Gastroesophageal sphincter (tissue), 3 donors: ENCODE results near the gene SERPINA1.
"Not testable (repeated sequence)": the region's sequence is repeated elsewhere in the genome, so short reads cannot be mapped to it uniquely, and the experiment has no call there.

ENCODE experiments used
- CTCF ChIP-seq, 4 experiments: fragments of 200-600 bp in 2 of 4; fragments of 450-650 bp in 2 of 4; sonication (generic) in 1 of 4; IDR thresholded peaks; one replicate each; pipeline ENCODE4 v1.5.1; 2017 to 2019; ENCODE audit warnings: antibody characterized with exemption in 4 of 4, mild to moderate bottlenecking in 2 of 4, moderate library complexity in 2 of 4
- EP300 ChIP-seq: sonication (generic); formaldehyde crosslinking; IDR thresholded peaks from one replicate; pipeline ENCODE4 v1.6.1; 2017; ENCODE audit warnings: antibody characterized with exemption, mild to moderate bottlenecking

- not testable (repeated sequence) for TF ChIP-seq EP300; CTCF (IDR thresholded peaks at IDR 0.05)
These were observed 42.2 kb downstream of the SERPINA1 start for GRCh38 chr14:94346065-94346786.
